Measurements from ENCODE around the gene MOB3A. TPM values are rescaled to one million over a fixed set of nuclear protein-coding genes. Genes with fewer than 3 reads are reported as not detected.

Gene MOB3A
- polyA plus RNA-seq, 1 donor (not counting 4 experiments of a cell fraction or from before 2014, with no cell fraction given) = 34.2 TPM

GRCh38 chr19:2058570-2059421, 37.3 kb downstream of the MOB3A start:
- H3K4me3 ChIP-seq (ENCODE audit: control insufficient read depth in 2 of 3, extremely low read depth in 1 of 3, insufficient read depth in 2 of 3, low read depth in 1 of 3, low read length in 3 of 3) = no peak overlapping the region
- no peak for FAIRE-seq
- peak overlapping the region; percentile 64 for H3K4me2 ChIP-seq (ENCODE audit: control insufficient read depth, extremely low read depth, insufficient read depth, low read depth, low read length)
- no peaks in the 10 kb centered on the region for H3K36me3 ChIP-seq (ENCODE audit: control insufficient read depth in 2 of 2, extremely low read depth in 1 of 2, insufficient read depth in 2 of 2, low read length in 2 of 2)
- no peaks in the 10 kb centered on the region for H3K79me2 ChIP-seq (ENCODE audit: control insufficient read depth, insufficient read depth, low read length)
- no peak overlapping the region for H2AFZ ChIP-seq (ENCODE audit: control insufficient read depth, low read length)
- peaks cover 54% of the 10 kb centered on the region for H3K4me1 ChIP-seq (ENCODE audit: control insufficient read depth, extremely low read depth, insufficient read depth, low read length)
- no peaks in the 10 kb centered on the region for H3K27me3 ChIP-seq (ENCODE audit: control insufficient read depth, extremely low read depth, insufficient read depth, low read length)
- H3K27ac ChIP-seq (ENCODE audit: control insufficient read depth, insufficient read depth, low read length) = peak overlapping the region; percentile 95
- dilution Hi-C loops (cut with MboI; ENCODE audit: extremely low pct_ligation_motif_present, low sequenced_read_pairs) = no loop called here
- H3K9ac ChIP-seq (ENCODE audit: control insufficient read depth, extremely low read depth, insufficient read depth, low read length) = peak overlapping the region; percentile 77
- no peak for TF ChIP-seq CTCF (optimal IDR thresholded peaks at IDR 0.05 in 1 of 3, IDR thresholded peaks at IDR 0.05 in 1 of 3, conservative IDR thresholded peaks at IDR 0.05 in 1 of 3; ENCODE audit: extremely low read depth in 1 of 3, insufficient read depth in 2 of 3, low read length in 3 of 3)
- TF ChIP-seq EZH2 (IDR thresholded peaks at IDR 0.05; ENCODE audit: low read length) = no peak
- no peaks in the 10 kb centered on the region for H3K9me3 ChIP-seq (ENCODE audit: control insufficient read depth, low read depth, low read length)
- no peaks in the 10 kb centered on the region for H3K9me1 ChIP-seq (ENCODE audit: control insufficient read depth, extremely low read depth, insufficient read depth, low read length)
- no peak for DNase-seq (ENCODE audit: low read depth, low spot score)
- no peaks in the 10 kb centered on the region for H4K20me1 ChIP-seq (ENCODE audit: control insufficient read depth, extremely low read depth, insufficient read depth, low read length)

GRCh38 chr19:2057484-2058469, 38.3 kb downstream of the MOB3A start:
- DNase-seq (ENCODE audit: low read depth, low spot score) (no peak), FAIRE-seq (no peak)
- Histone ChIP-seq H3K9me1 (ENCODE audit: control insufficient read depth, extremely low read depth, insufficient read depth, low read length) (no peaks in the 10 kb centered on the region), H3K9me3 (ENCODE audit: control insufficient read depth, low read depth, low read length) (no peaks in the 10 kb centered on the region), H4K20me1 (ENCODE audit: control insufficient read depth, extremely low read depth, insufficient read depth, low read length) (no peaks in the 10 kb centered on the region), H3K4me3 (ENCODE audit: control insufficient read depth in 2 of 3, extremely low read depth in 1 of 3, insufficient read depth in 2 of 3, low read depth in 1 of 3, low read length in 3 of 3) (no peak overlapping the region), H3K27ac (ENCODE audit: control insufficient read depth, insufficient read depth, low read length) (peak overlapping the region; percentile 8), H3K36me3 (ENCODE audit: control insufficient read depth in 2 of 2, extremely low read depth in 1 of 2, insufficient read depth in 2 of 2, low read length in 2 of 2) (no peaks in the 10 kb centered on the region), H3K9ac (ENCODE audit: control insufficient read depth, extremely low read depth, insufficient read depth, low read length) (no peak overlapping the region), H3K79me2 (ENCODE audit: control insufficient read depth, insufficient read depth, low read length) (no peaks in the 10 kb centered on the region), H2AFZ (ENCODE audit: control insufficient read depth, low read length) (no peak overlapping the region), H3K4me1 (ENCODE audit: control insufficient read depth, extremely low read depth, insufficient read depth, low read length) (peaks cover 54% of the 10 kb centered on the region), H3K27me3 (ENCODE audit: control insufficient read depth, extremely low read depth, insufficient read depth, low read length) (no peaks in the 10 kb centered on the region), H3K4me2 (ENCODE audit: control insufficient read depth, extremely low read depth, insufficient read depth, low read depth, low read length) (no peak overlapping the region)
- dilution Hi-C loops (cut with MboI; ENCODE audit: extremely low pct_ligation_motif_present, low sequenced_read_pairs) = no loop called here
- TF ChIP-seq EZH2 (IDR thresholded peaks at IDR 0.05; ENCODE audit: low read length) (no peak), CTCF (optimal IDR thresholded peaks at IDR 0.05 in 1 of 3, IDR thresholded peaks at IDR 0.05 in 1 of 3, conservative IDR thresholded peaks at IDR 0.05 in 1 of 3; ENCODE audit: extremely low read depth in 1 of 3, insufficient read depth in 2 of 3, low read length in 3 of 3) (no peak)
